ENCODE results near the gene ACKR4.
"Not testable (repeated sequence)": the region's sequence is repeated elsewhere in the genome, so short reads cannot be mapped to it uniquely, and the experiment has no call there.

The ACKR4 gene

DNA sequence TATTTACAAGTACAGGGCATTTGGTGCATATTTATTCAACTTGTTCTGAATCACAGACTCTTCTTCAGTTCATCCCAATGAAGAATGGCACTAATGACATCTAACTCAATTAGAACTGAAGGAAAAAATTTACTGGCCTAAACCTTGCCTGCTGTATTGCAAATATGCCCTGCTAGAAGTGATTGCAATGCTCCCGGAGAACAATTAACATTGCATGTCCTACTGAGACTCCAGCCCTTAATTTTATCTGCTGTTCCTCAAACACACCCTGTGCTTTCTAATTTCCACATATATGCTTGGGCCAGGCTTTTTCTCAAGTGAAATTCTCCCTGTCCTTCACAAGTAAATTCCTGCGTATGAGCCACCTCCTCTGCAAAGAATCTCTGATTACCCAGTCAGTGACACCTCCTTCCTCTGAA, 8.3 kb downstream of the ACKR4 start:
- Histone ChIP-seq H3K79me2 (ENCODE audit: insufficient read depth, low read length) (no peaks in the 10 kb centered on the region), H3K9ac (ENCODE audit: low read depth, low read length) (no peak overlapping the region), H3K4me2 (ENCODE audit: insufficient read depth, low read length) (no peak overlapping the region), H3K4me1 (ENCODE audit: insufficient read depth, low read length) (no peaks in the 10 kb centered on the region), H3K4me3 (ENCODE audit: low read depth in 1 of 2, low read length in 2 of 2) (no peak overlapping the region), H2AFZ (ENCODE audit: low read depth, low read length) (no peak overlapping the region), H3K36me3 (ENCODE audit: insufficient read depth, low read length) (peaks cover 9% of the 10 kb centered on the region; the same call in 1 of the 2 replicates), H3K27ac (ENCODE audit: low read length) (no peak overlapping the region), H4K20me1 (ENCODE audit: insufficient read depth, low read length) (no peaks in the 10 kb centered on the region), H3K9me3 (ENCODE audit: insufficient read depth, low read length, severe bottlenecking) (no peaks in the 10 kb centered on the region), H3K27me3 (ENCODE audit: insufficient read depth, low read length, poor library complexity) (no peaks in the 10 kb centered on the region)
- no peak for TF ChIP-seq CTCF (IDR thresholded peaks at IDR 0.05; ENCODE audit: borderline replicate concordance, extremely low read depth, low read length, poor library complexity, severe bottlenecking)
- TF ChIP-seq EZH2 (IDR thresholded peaks at IDR 0.05; ENCODE audit: borderline replicate concordance, low read depth, low read length, severe bottlenecking): no peak
- ATAC-seq (ENCODE audit: insufficient read depth, low read depth) (no peak), DNase-seq (no peak)

GRCh38 chr3:132606085-132606484, 9.0 kb downstream of the ACKR4 start:
- DNase-seq: no peak
- no peaks in the 10 kb centered on the region for H3K79me2 ChIP-seq (ENCODE audit: insufficient read depth, low read length)
- H3K9ac ChIP-seq (ENCODE audit: low read depth, low read length): no peak overlapping the region
- H3K36me3 ChIP-seq (ENCODE audit: insufficient read depth, low read length): peaks cover 9% of the 10 kb centered on the region; the same call in 1 of the 2 replicates
- H3K4me1 ChIP-seq (ENCODE audit: insufficient read depth, low read length): no peaks in the 10 kb centered on the region
- no peaks in the 10 kb centered on the region for H3K27me3 ChIP-seq (ENCODE audit: insufficient read depth, low read length, poor library complexity)
- no peak for ATAC-seq (ENCODE audit: insufficient read depth, low read depth)
- no peak overlapping the region for H3K4me2 ChIP-seq (ENCODE audit: insufficient read depth, low read length)
- no peak overlapping the region for H2AFZ ChIP-seq (ENCODE audit: low read depth, low read length)
- no peak overlapping the region for H3K4me3 ChIP-seq (ENCODE audit: low read depth in 1 of 2, low read length in 2 of 2)
- H3K9me3 ChIP-seq (ENCODE audit: insufficient read depth, low read length, severe bottlenecking): no peaks in the 10 kb centered on the region
- no peak for TF ChIP-seq EZH2 (IDR thresholded peaks at IDR 0.05; ENCODE audit: borderline replicate concordance, low read depth, low read length, severe bottlenecking)
- H3K27ac ChIP-seq (ENCODE audit: low read length): no peak overlapping the region
- H4K20me1 ChIP-seq (ENCODE audit: insufficient read depth, low read length): no peaks in the 10 kb centered on the region

GRCh38 chr3:132606620-132607019, 9.6 kb downstream of the ACKR4 start:
- not testable (repeated sequence) for H3K36me3 ChIP-seq (ENCODE audit: insufficient read depth, low read length); H3K27me3 ChIP-seq (ENCODE audit: insufficient read depth, low read length, poor library complexity); H2AFZ ChIP-seq (ENCODE audit: low read depth, low read length); H3K79me2 ChIP-seq (ENCODE audit: insufficient read depth, low read length); H3K4me1 ChIP-seq (ENCODE audit: insufficient read depth, low read length); H3K9me3 ChIP-seq (ENCODE audit: insufficient read depth, low read length, severe bottlenecking); H3K9ac ChIP-seq (ENCODE audit: low read depth, low read length); ATAC-seq (ENCODE audit: insufficient read depth, low read depth); H4K20me1 ChIP-seq (ENCODE audit: insufficient read depth, low read length); DNase-seq; H3K4me2 ChIP-seq (ENCODE audit: insufficient read depth, low read length); H3K4me3 ChIP-seq (ENCODE audit: low read depth in 1 of 2, low read length in 2 of 2); H3K27ac ChIP-seq (ENCODE audit: low read length)

GRCh38 chr3:132615301-132615700, 18.2 kb downstream of the ACKR4 start:
- H3K79me2 ChIP-seq (ENCODE audit: insufficient read depth, low read length); ATAC-seq (ENCODE audit: insufficient read depth, low read depth); H2AFZ ChIP-seq (ENCODE audit: low read depth, low read length); H3K4me3 ChIP-seq (ENCODE audit: low read depth in 1 of 2, low read length in 2 of 2); H3K9ac ChIP-seq (ENCODE audit: low read depth, low read length); DNase-seq; H3K27ac ChIP-seq (ENCODE audit: low read length); H3K4me2 ChIP-seq (ENCODE audit: insufficient read depth, low read length); H4K20me1 ChIP-seq (ENCODE audit: insufficient read depth, low read length); H3K36me3 ChIP-seq (ENCODE audit: insufficient read depth, low read length); H3K9me3 ChIP-seq (ENCODE audit: insufficient read depth, low read length, severe bottlenecking); H3K4me1 ChIP-seq (ENCODE audit: insufficient read depth, low read length); H3K27me3 ChIP-seq (ENCODE audit: insufficient read depth, low read length, poor library complexity): not testable (repeated sequence)

DNA sequence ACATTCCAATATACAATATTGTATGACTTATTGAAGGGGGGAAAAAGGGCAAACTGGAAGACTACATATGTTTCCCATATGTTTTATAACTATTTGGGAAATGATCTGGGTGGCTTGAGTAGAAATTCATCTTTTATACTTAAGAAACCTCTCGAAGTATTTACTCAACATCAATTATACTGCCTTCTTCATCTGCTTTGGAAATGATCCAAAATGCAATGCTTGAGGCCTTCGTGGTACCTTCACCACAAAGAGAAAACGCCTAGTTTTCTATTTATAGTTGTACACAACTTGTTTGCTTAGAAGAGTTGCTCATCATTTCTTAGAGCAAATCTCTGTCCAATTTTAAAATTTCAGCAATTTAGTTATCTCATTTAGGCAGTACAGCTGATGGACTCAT, 18.8 kb downstream of the ACKR4 start:
- H3K4me2 ChIP-seq (ENCODE audit: insufficient read depth, low read length): no peak overlapping the region
- no peak overlapping the region for H3K27ac ChIP-seq (ENCODE audit: low read length)
- no peaks in the 10 kb centered on the region for H3K79me2 ChIP-seq (ENCODE audit: insufficient read depth, low read length)
- DNase-seq (no peak), ATAC-seq (ENCODE audit: insufficient read depth, low read depth) (no peak)
- H2AFZ ChIP-seq (ENCODE audit: low read depth, low read length): no peak overlapping the region
- no peaks in the 10 kb centered on the region for H3K27me3 ChIP-seq (ENCODE audit: insufficient read depth, low read length, poor library complexity)
- peaks cover 5% of the 10 kb centered on the region; the same call in 1 of the 2 replicates for H3K36me3 ChIP-seq (ENCODE audit: insufficient read depth, low read length)
- no peak overlapping the region for H3K4me3 ChIP-seq (ENCODE audit: low read depth in 1 of 2, low read length in 2 of 2)
- TF ChIP-seq CTCF (IDR thresholded peaks at IDR 0.05; ENCODE audit: borderline replicate concordance, extremely low read depth, low read length, poor library complexity, severe bottlenecking): no peak
- no peak for TF ChIP-seq EZH2 (IDR thresholded peaks at IDR 0.05; ENCODE audit: borderline replicate concordance, low read depth, low read length, severe bottlenecking)
- H3K9me3 ChIP-seq (ENCODE audit: insufficient read depth, low read length, severe bottlenecking): no peaks in the 10 kb centered on the region
- H4K20me1 ChIP-seq (ENCODE audit: insufficient read depth, low read length): no peaks in the 10 kb centered on the region
- no peak overlapping the region for H3K9ac ChIP-seq (ENCODE audit: low read depth, low read length)
- no peaks in the 10 kb centered on the region for H3K4me1 ChIP-seq (ENCODE audit: insufficient read depth, low read length)

All from DND-41 (cell line).